SKM-1 treated with dmso at 0.1 percent for 144 hours (cell line): ENCODE data around the gene BMPER.

Source experiments
- DNase-seq: peaks from one replicate; lab custom pipeline; 2025; ENCODE audit not compliant: unreplicated experiment; lab: John Stamatoyannopoulos, UW

BMPER gene

DNA sequence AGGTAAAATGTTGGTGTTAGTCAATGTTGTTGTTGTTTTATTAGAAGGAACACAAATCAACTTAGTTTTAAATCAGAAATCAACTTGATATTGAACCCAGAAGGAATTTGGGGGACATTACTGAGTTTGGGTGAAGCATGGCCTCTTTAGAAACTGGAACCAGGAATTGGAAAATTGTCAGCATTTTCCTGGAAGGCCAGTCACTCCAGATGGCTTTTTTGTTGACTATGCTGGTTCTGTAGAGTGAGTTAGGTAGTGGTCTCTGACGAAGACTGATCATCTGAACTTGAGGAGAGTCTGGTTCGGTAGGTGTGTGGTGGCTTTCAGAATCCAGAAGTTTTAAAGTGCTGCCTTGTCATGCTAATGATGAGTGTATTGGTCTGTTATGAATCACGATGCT lies 111.5 kb downstream of the BMPER start:
- DNase-seq: no peak

DNA sequence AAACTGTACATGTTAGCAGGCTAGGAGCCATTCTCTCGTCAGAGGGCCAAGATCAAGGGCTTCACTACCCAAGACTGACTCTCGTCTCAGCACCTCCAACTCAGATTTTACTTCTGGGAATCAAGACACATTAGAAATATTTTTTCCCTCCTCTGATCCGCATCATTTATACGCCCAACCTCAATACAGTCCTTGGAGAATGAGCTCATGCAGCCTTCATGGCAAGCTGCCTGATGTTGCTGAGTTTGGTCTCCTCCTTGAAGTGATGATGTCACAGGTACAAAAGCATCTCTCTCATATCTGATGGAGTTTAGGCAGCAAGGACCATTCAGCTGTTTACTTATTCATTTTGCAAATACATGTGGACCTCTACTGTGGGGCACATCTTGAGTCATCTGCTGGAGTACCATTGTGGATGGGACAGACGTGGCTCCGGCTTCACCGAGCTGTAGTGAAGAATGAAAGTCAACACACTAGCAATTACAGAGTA lies 114.0 kb downstream of the BMPER start:
- DNase-seq: no peak

DNA sequence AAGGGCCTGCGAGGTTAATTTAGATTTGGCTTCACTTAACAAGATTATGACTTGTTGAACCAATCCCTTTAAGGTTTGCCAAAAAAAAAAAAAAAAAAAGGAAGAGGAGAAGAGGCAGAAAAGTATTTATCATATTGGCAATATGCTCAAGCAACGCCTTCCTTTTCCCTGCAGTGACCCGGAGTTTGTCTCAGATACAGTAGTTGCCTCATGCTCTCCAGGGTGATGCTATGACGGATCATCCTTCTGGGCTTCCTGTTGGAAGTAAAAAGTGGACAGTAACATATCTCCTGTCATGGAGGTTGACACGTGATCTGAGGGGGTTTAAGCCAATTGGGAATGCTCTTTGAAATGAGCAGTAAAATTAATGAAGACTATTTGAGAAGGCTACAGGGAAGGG lies 117.3 kb downstream of the BMPER start:
- no peak for DNase-seq

DNA sequence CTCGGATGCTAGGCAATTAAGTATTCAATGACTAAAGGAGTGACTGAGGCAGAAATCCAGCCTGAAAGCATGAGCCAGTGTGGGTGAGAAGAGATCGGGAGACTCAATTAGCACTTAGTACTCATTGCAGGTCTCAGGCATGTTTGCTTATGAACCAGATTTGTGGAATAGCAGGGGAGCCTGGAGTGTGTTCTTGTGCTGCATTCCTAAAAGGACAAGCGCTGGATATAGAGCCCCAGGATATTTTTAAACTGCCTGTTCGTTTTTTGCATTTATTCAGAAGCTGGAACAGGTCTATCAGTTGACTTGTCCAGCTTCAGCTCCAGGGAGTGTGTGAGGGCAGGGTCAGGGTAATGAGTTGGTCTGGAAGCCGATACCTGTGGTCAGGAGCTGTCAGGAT lies 120.3 kb downstream of the BMPER start:
- no peak for DNase-seq

DNA sequence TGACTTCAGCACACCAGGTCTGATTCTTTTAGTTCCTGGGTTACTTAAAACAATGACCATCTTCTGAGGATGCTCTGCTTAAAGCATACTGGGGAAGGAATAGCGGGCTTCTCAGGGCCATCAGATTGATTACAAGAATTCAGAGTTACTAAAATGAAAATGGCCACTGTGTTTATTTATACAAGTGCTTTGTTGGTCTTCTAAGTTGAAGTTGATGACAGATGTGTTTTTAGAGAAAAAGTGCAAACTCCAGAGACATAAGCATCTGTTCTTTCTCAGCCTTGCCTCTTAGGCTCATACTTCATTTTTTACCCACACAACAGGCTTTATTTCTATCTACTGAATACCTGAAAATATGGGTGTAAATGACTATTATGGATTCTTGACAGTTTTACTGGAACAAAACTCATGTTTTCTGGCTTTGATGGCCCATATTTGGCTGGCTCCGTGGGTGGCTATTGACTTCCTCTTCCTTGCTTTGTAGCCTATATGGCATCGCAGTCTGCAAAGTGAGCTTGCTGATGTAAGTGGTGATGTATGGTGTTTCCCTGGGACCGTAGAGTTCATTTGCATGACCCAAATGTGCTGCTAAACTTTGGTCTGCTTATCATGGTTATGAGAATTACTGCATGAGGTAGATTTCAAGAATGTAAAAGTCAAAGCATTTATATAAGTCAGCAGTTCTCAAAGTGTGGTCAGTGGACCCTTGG lies 121.3 kb downstream of the BMPER start:
- no peak for DNase-seq

DNA sequence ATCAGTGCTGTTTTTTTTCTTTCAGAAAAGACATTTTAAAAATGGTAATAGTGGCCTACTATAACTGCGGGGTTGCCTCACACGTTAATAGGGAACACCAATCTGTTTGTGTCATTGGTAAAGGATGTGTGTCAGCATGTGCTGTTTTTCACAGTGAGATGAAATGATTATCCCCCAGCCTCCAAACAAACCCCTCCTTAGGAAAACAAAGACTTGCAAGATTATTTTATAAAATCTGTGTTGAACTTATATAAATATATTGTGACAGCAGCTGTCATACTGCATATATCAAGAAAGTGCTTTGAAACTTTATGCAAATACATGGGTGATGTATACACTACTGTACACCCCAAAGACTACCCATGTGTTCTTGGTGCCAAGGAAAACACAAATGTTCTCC lies 125.8 kb downstream of the BMPER start:
- DNase-seq: no peak

DNA sequence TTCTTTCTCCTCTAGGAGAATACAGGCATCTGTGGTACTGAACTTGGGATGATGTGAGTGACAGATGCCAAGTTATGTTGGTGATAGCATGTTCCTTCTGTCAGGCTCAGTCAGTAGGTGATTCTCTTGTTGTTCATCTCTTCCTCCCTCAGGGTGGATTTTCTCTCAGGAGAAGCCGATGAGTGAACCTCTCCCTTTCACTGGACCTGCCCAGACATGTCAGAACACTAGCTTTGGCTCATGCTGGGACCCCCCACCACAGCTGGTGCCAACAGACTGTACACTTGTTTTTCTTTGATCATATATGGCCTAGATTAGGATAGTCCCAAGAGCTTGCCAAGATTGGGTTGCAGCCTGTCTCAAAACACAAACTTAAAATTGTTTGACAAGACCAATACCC lies 129.4 kb downstream of the BMPER start:
- no peak for DNase-seq

DNA sequence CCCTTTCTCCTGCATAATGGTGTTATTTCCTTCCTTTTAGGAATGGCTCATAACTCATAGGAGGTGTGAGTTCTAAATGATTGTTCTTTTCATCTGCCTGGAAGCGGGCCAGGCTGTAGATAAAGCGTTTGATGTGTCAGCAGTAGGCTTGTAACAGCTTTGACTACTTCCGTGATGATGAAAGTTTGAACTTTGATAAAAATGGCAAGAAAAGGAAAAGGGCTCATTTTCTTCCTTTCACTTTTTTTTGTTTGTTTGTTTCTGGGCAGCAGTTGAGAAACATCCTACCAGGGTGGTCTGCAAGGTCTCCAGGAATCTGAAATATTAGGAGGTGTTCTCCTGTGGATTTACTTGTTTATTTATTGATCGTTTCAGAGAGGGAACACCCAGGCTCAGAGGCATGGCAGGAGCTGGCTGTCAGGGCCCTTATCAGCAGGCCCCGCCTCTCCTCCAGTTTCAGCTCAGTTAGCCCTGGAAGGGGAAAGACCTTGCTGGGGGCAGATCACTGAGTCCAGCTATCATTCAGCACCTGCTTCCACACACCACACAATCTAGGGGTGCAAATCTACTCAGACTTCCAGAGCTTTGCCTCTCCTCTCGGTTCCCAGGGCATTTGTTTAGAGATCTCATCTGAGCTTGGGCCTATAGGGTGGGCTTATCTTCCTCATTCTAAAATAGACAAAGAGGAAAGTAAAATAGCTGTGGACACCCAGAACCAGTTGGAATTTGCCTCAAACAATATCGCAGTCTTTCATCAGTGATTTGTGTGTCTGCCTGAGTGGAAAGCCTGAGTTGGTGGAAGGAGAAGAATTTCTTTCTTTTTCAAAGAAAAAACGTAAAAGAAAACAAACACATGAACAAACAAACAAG lies 130.9 kb downstream of the BMPER start:
- DNase-seq: no peak

DNA sequence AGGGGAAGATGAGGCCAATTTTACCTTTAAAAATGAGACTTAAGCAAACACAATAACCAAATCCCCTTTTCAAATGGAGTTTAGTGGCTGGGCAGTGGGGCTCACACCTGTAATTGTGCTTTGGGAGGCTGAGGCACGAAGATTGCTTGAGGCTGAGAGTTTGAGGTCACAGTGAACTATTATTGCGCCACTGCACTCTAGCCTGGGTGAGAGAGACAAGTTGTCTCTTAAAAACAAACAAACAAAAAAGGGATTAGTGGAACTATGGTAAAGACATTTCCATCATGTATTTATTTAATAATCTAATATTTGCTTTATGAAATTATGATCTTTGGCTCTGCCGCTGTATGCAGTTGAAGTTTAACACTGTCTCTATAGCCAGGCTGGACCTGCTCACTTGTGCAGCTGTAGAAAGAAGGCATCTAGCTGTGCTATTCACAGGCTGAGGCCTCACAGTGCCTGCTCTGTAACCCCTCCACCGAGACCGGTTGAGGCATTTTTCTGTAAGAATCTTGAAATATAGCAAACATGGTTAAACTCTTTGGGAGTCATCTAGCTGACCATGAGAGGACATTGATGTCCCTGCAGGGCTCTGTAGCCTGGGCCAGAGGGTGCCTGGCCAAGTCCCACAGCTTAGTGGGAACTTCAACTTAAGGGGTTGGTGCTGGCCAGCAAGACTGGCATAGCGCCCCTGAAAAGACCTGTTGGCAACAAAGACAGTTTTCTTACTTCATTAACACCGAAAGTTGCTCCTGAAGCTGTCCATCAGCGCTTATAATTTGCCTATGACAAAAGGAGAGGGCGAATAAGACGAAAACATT lies 131.8 kb downstream of the BMPER start:
- DNase-seq: no peak

DNA sequence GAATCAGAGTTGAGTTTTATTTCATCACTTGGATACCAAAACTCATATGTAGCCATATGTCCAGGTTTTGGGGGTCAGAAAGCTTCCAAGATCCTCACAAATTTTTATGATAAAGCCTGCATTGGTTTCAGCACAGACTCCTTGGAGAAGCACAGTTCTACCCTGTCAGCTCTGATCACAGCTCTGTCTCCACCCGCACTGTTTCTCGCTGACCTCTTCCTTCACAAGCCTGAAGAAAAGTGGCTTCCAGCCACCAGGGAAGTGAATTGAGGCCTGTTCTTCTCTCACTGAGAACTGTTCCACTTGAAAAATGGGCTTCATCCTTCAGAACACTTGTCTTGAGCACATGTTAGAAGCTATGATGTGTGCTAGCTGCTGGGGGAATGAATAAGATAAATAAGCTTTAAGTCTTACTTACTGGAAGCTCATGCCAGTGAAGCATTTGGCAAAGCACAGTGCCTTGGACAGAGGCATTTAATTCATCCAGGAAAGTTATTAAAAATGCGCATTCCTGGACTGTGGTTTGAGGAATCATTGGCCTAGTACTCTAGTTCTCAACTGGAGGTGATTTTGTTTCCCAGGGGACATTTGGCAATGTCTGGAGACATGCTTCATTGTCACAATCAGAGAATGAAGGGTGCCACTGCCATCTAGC lies 133.6 kb downstream of the BMPER start:
- DNase-seq: no peak

DNA sequence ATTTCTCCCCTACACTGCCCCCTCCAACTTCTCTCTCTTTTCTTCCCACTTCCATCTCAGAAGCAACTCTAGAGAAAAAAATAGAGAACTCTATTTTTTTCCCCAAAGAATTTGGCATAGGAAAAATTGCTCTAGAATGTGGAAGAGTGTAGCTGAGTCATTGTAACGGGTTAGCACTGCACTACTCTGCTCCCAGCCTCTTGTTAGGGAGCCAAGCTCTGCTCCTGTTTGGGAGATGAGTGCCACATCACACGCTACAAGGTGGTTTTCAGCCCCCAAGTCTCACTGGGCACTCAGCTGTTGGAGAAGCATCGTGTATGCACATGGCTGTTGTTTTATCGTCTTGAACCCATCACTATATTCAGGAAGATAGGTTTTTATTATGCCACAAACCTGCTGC lies 136.4 kb downstream of the BMPER start:
- no peak for DNase-seq

DNA sequence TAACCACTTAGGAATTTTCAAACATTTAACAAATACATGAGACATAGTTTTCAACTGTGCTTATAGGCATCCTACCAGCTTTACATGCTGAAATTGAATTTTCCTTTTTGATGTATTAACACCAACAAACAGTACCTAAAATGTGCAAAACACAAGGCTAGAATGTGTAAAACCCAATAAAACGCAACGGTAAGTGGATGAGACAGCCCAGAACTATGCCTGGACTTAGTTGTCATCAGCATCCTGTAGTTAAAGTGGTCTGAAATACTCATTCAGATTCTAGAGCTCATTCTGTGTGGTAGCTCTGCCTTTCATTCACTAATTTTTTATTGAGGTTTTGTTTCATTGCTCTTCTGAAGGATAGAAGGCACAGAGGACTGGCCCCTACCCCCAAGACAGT lies 137.1 kb downstream of the BMPER start:
- no peak for DNase-seq

DNA sequence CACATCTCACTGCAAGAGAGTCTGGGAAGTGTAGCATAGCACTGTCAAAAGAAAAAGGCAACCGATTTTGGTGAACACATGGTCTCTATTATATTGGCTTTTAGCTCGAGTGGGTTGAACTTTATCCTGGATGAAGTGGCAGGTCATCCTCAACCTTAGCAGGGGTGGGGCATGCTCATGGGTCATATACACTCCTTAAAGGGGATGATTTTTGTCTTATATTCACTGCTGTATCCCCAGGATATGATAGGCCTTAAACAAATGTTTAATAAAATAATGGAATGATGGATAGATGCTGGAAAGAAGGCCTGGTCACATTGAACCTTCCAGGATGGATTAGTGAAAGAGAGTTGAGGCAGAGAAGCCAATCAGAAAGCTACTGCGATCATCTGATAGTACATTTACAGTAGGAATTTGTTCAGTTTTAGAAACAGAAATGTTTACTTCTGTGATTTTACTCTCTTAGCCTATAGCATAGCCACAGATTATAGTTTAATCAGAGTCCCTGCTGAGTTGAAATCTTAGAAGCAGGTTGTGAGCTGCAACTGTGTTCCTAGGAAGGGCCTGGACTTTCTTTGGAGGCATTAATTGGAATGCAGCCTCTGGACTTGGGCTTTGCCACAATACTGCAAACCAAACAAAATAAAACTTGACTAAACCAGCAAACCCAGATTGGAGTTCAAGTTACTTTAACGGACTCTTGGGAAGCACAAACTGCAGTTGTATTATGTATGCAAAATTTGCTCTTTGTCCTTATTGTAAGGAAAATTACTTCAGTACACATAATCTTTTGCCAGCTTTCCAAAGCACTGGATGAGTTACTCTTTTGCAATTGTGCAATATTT lies 138.3 kb downstream of the BMPER start:
- no peak for DNase-seq

DNA sequence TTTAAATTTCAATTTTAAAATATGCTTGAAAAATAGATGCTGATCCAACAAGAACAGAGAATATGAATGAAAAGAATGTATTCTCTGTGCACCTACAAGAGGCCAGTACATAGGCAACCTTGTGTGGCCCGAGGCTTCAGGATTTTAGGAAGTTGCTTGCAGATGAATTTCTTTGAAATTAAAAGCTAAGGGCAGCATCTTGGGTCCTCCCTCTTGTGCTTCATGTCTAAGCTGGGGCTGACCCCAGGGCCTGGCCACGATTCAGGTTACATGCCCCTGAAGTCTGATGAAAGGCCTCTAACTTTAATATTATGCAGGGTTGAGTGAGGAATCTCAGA lies 138.9 kb downstream of the BMPER start:
- no peak for DNase-seq

DNA sequence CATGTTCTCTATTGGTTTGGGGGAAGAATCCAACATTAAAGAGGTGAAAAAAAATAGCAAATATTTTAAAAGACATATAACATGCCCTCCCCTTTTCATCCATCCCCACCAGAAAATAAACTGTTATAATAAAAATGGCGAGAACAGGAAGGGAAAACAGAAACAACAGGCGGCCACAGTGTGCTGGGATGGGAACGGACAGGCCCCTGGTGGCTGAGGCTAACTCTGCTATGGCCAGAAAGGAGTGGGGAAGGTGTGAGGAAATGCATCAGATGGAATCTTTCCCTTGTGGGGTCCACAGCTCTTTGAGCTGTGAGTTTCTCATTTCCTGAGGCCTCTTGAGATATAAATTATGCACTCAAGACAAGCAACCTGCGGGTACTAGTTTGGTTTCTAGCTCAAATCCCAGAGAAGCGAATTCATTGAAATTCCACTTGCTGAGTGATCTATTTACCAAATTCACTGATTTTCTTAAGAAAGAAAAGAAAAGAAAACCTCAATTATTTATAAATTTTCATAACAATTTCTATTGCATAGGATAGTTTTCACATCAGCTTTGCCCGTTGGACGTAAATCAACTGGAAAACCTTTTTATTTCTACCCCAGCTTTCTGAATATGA lies 139.5 kb downstream of the BMPER start:
- no peak for DNase-seq

DNA sequence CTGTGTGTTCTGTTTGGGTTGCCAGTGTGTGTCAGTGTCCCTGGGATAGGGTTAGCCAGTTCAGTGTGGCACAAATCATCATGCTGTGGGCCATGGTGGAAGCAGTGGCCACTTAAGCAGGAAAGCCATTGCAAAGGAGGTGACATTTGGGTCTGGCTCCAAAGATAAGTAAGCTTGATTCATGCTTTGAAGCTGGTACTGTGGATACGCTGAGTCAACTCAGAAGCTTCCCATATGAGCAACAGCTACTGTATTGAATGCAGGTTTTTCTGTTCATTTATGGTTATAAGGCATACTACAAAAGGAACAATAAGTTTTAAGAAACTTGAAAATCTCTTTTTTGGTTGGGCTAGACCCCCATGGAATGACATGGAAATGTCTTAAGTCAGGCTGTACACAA lies 143.1 kb downstream of the BMPER start:
- no peak for DNase-seq

DNA sequence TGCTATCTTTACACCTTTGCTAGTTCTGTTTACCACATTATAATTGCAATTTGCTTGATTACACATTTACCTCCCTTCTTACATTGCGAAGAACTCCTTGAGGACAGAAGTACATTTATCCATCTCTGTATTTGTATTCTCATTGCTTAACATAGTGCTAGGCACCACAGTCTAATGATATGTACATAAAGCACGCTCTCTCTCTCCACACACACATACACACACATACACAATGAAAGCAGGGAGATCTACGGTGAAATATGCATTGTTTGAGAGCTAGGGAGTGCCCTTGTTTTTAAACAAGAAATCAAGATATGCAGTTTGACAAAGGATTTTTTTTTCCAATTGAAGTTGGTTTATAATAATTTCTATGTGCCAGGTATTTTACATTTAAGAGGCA lies 148.7 kb downstream of the BMPER start:
- DNase-seq: no peak

DNA sequence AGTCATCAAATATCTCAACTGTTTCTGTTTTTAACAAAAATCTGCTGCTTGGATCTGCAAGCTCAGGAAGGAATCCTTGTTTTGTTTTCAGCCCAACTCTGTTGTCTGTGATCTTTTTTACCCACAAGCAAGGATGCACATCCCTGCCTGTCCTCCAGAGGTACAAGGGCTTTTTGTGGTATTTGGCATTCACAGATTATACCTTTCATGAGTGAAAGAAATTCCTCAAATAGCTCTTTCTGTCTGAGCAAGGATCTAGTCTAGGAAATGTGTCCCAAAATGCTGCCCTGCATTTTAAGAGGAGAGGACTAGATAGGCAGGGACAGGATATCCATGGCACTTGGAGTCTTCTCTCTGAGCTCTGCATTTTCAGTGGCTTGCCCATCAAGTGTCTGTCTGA lies 151.8 kb downstream of the BMPER start:
- no peak for DNase-seq

DNA sequence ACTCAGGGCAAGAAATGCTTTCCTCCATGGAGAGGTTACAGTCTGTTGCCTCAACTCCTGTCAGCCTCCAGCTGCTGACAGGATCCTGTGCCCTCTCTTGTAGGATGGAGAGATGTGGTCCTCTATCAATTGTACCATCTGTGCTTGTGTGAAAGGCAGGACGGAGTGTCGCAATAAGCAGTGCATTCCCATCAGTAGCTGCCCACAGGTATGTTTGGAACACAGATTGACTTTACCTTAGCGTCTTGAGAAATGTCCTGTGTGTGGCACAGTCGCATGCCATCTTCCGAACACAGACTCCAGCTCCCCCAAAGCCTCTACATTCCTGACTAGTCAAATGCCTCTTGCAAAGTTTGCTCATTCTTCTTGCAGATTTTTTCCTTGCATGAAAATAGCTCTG lies 152.6 kb downstream of the BMPER start:
- DNase-seq: no peak

DNA sequence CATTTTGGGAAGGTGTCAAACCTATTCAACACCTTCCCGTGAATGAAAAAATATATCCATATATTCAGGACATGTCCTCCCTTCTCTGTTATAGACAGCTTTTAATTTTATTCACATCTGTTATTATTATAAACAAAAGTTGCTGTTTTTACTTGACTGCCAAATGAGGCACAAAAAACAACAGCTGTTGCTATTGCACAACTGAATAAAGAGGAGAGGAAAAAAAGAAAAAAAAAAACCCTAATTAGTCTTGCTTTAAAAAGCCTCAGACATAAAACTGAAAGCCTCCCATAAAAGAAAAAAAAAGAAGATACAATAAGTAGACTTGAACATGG lies 153.4 kb downstream of the BMPER start:
- no peak for DNase-seq
